Gastrocnemius medialis (tissue), 4 donors: Measurements from ENCODE around the gene TAMALIN.

Source experiments
- CTCF ChIP-seq, 5 experiments: fragments of 450-650 bp in 3 of 5; fragments of 200-600 bp in 2 of 5; sonication (generic) in 2 of 5; IDR thresholded peaks in 4 of 5; conservative IDR thresholded peaks in 1 of 5; 1 replicate in 4 of 5; 2 replicates in 1 of 5; pipeline ENCODE4 v1.5.1; 2016 to 2019; ENCODE audit warnings: antibody characterized with exemption in 5 of 5, mild to moderate bottlenecking in 3 of 5, moderate library complexity in 3 of 5
- POLR2A ChIP-seq, 2 donors: fragments of 450-650 bp; IDR thresholded peaks; one replicate each; pipeline ENCODE4 v1.6.1; 2017; ENCODE audit warnings: antibody characterized with exemption in 2 of 2, mild to moderate bottlenecking in 2 of 2, moderate library complexity in 2 of 2

- peak; percentile 86 to 96 for TF ChIP-seq POLR2A (IDR thresholded peaks at IDR 0.05)
- TF ChIP-seq CTCF (IDR thresholded peaks at IDR 0.05 in 4 of 5, conservative IDR thresholded peaks at IDR 0.05 in 1 of 5): no peak
These were observed 26.2 kb downstream of the TAMALIN start for GRCh38 chr12:52032804-52033445.
